SK-N-SH treated with all-trans-retinoic acid at 6 μM for 48 hours (cell line): ENCODE measurements around the gene SPDYE3.

Experiments
- BACH2 ChIP-seq: fragments of 250-450 bp; sonication (Bioruptor Pico); IDR thresholded peaks from 2 replicates; pipeline ENCODE4 v1.9.0; 2021; ENCODE audit warnings: mild to moderate bottlenecking, borderline replicate concordance
- ESRRG ChIP-seq: fragments of 250-450 bp; sonication (Bioruptor Pico); IDR thresholded peaks from 2 replicates; pipeline ENCODE4 v1.6.1; 2021; ENCODE audit warnings: mild to moderate bottlenecking
- RARB ChIP-seq: fragments of 250-450 bp; sonication (Bioruptor Pico); IDR thresholded peaks from 2 replicates; pipeline ENCODE4 v1.8.0; 2021; ENCODE audit warnings: mild to moderate bottlenecking, moderate library complexity
- TCF4 ChIP-seq: fragments of 250-450 bp; sonication (Bioruptor Pico); IDR thresholded peaks from 2 replicates; pipeline ENCODE4 v1.8.0; 2021; ENCODE audit warnings: mild to moderate bottlenecking, moderate library complexity, borderline replicate concordance
- TOX ChIP-seq: fragments of 250-450 bp; sonication (Bioruptor Pico); IDR thresholded peaks from 2 replicates; pipeline ENCODE4 v1.8.0; 2021; ENCODE audit warnings: mild to moderate bottlenecking, moderate library complexity, borderline replicate concordance
- ZC3H10 ChIP-seq: fragments of 250-450 bp; sonication (Bioruptor Pico); IDR thresholded peaks from 2 replicates; pipeline ENCODE4 v1.5.1; 2021; ENCODE audit warnings: mild to moderate bottlenecking, moderate library complexity
- ZFP3 ChIP-seq: fragments of 250-450 bp; sonication (Bioruptor Pico); IDR thresholded peaks from 2 replicates; pipeline ENCODE4 v1.5.0; 2020; ENCODE audit warnings: mild to moderate bottlenecking, moderate library complexity
- TF ChIP-seq, protein P1 (sequence below): fragments of 250-450 bp; sonication (Bioruptor Pico); IDR thresholded peaks from 2 replicates; pipeline ENCODE4 v1.8.0; 2020; ENCODE audit warnings: mild to moderate bottlenecking, moderate library complexity, borderline replicate concordance
- TF ChIP-seq, protein P2 (sequence below): fragments of 250-450 bp; sonication (Bioruptor Pico); IDR thresholded peaks from 2 replicates; pipeline ENCODE4 v1.5.1; 2020; ENCODE audit warnings: low read depth, mild to moderate bottlenecking, moderate library complexity

DNA sequence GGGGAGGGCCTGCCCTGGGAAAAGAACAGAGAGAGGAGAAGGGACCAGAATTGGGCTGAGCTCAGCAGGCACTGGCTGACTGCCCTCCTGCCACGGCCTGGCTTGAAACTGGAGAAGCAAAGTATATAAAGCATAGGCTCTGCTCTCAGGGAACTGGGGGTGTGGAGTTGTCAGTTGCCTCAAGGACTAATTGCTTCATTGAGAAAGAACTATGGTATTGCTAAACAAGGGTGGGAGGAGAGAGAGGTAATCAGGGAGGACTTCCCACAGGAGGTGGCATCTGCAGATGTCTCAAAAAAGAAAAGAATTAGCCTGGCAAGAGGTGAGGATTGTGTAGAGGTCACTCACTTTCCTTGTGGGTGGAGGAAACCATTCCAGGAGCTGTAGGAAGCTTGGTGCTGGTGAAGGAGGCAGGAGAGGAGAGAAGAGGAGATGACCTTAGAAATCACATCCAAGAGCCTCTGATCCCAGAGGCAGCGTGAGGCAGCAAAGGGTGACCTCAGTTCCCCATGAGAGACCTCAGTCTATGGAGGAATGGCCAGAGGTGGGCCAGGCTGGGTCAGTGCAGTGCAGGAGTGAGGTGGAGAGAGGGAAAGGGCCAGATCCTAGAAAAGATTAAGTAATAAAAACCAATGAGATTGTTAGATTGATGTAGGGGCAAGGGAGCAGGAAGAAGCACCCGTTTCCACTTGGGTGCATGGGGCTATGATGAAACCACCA, 52.8 kb downstream of the SPDYE3 start:
- TF ChIP-seq, protein P1, sequence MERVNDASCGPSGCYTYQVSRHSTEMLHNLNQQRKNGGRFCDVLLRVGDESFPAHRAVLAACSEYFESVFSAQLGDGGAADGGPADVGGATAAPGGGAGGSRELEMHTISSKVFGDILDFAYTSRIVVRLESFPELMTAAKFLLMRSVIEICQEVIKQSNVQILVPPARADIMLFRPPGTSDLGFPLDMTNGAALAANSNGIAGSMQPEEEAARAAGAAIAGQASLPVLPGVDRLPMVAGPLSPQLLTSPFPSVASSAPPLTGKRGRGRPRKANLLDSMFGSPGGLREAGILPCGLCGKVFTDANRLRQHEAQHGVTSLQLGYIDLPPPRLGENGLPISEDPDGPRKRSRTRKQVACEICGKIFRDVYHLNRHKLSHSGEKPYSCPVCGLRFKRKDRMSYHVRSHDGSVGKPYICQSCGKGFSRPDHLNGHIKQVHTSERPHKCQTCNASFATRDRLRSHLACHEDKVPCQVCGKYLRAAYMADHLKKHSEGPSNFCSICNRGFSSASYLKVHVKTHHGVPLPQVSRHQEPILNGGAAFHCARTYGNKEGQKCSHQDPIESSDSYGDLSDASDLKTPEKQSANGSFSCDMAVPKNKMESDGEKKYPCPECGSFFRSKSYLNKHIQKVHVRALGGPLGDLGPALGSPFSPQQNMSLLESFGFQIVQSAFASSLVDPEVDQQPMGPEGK (CRISPR knock-in tag), result no peak
- TF ChIP-seq BACH2 (no peak), TCF4 (CRISPR knock-in tag) (no peak), ZFP3 (CRISPR knock-in tag) (no peak), ZC3H10 (CRISPR knock-in tag) (no peak), TOX (CRISPR knock-in tag) (no peak), RARB (CRISPR knock-in tag) (no peak), ESRRG (CRISPR knock-in tag) (no peak)
- TF ChIP-seq, protein P2, sequence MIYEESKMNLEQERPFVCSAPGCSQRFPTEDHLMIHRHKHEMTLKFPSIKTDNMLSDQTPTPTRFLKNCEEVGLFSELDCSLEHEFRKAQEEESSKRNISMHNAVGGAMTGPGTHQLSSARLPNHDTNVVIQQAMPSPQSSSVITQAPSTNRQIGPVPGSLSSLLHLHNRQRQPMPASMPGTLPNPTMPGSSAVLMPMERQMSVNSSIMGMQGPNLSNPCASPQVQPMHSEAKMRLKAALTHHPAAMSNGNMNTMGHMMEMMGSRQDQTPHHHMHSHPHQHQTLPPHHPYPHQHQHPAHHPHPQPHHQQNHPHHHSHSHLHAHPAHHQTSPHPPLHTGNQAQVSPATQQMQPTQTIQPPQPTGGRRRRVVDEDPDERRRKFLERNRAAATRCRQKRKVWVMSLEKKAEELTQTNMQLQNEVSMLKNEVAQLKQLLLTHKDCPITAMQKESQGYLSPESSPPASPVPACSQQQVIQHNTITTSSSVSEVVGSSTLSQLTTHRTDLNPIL (CRISPR knock-in tag), result no peak
